Gastrocnemius medialis (tissue), 4 donors: Measurements from ENCODE around the gene SH3RF1. TPM values are rescaled to one million over a fixed set of nuclear protein-coding genes. Genes with fewer than 3 reads are reported as not detected.

Experiments
- ATAC-seq, 2 donors: fragments of 150-250 bp; one replicate each; pipeline ENCODE4 v1.9.1; 2016
- DNase-seq, 2 donors: peaks; one replicate each; pipeline ENCODE4 v3.0.0-alpha.2; 2019
- H3K27ac ChIP-seq, 4 donors: fragments of 200-600 bp; sonication (generic); 1 replicate in 1 of 4; 2 replicates in 3 of 4; pipeline ENCODE4 v1.5.1; 2016 to 2018; ENCODE audit warnings: mild to moderate bottlenecking in 2 of 4, moderate library complexity in 1 of 4
- H3K27me3 ChIP-seq, 3 donors: fragments of 200-600 bp; sonication (generic) in 2 of 3; 1 replicate in 1 of 3; 2 replicates in 2 of 3; pipeline versions ENCODE4 v1.5.1 to v1.6.0; 2016 to 2019; ENCODE audit warnings: mild to moderate bottlenecking in 1 of 3, moderate library complexity in 1 of 3
- H3K36me3 ChIP-seq, 2 donors: fragments of 200-600 bp; sonication (generic) in 1 of 2; one replicate each; pipeline ENCODE4 v1.5.1; 2017 to 2018
- H3K4me1 ChIP-seq, 2 donors: fragments of 200-600 bp; sonication (generic) in 1 of 2; one replicate each; pipeline ENCODE4 v1.5.1; 2016 to 2017; ENCODE audit warnings: mild to moderate bottlenecking in 2 of 2
- H3K4me3 ChIP-seq, 4 donors: fragments of 200-600 bp; sonication (generic) in 3 of 4; 1 replicate in 1 of 4; 2 replicates in 3 of 4; pipeline ENCODE4 v1.5.1; 2016 to 2019; ENCODE audit warnings: mild to moderate bottlenecking in 2 of 4
- H3K9me3 ChIP-seq, 3 donors: fragments of 200-600 bp; sonication (generic) in 2 of 3; 1 replicate in 1 of 3; 2 replicates in 2 of 3; pipeline ENCODE4 v1.5.1; 2016 to 2019
- POLR2A ChIP-seq, 2 donors: fragments of 450-650 bp; IDR thresholded peaks; one replicate each; pipeline ENCODE4 v1.6.1; 2017; ENCODE audit warnings: antibody characterized with exemption in 2 of 2, mild to moderate bottlenecking in 2 of 2, moderate library complexity in 2 of 2
- in situ Hi-C, 4 donors: fragments of 200-750 bp; cut with MboI; loops; one replicate each; pipeline versions ENCODE4 v1.15.0 to v1.8.0; 2017; ENCODE audit warnings: low sequenced_read_pairs in 4 of 4
- intact Hi-C: fragments of 100-400 bp; cut with DNase I; formaldehyde crosslinking; loops from one replicate; pipeline ENCODE4 v1.15.1; 2023; ENCODE audit warnings: low total_unique reads
- total RNA-seq, 4 donors: library from RNA; depleted of rRNA; stranded (reverse); fragments of >200 nt; gene quantifications; one replicate each; pipeline versions ENCODE4 v1.1.0 to v1.2.3, GENCODE V29; 2016
- TF ChIP-seq, protein P1 (sequence below), 5 experiments: fragments of 450-650 bp in 3 of 5; fragments of 200-600 bp in 2 of 5; sonication (generic) in 2 of 5; IDR thresholded peaks in 4 of 5; conservative IDR thresholded peaks in 1 of 5; 1 replicate in 4 of 5; 2 replicates in 1 of 5; pipeline ENCODE4 v1.5.1; 2016 to 2019; ENCODE audit warnings: antibody characterized with exemption in 5 of 5, mild to moderate bottlenecking in 3 of 5, moderate library complexity in 3 of 5

Gene SH3RF1
- total RNA-seq, 4 donors from 2014 or later: 12.6 to 27.0 (median 13.4) TPM

DNA sequence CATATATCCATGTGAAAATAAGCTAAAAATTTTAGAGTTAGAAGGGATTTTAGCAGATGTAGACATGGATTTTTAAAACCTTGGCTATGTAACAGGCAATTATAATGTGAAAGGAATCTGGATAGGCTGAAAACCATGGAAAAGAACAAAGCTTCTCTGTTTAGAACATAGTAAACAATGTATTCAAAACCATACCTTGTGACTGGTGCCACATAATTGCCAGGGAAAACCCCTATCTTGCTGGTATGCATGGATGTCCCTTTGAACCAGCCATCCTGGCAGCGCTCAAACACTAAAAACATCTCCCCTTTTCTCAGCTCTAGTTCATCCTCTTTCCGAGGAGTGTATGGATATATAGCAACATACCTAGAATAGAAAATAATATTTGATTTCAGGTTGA lies 150.1 kb downstream of the SH3RF1 start:
- Histone ChIP-seq H3K27ac (no peak overlapping the region), H3K36me3 (peaks cover 0 to 48% of the 10 kb centered on the region in 2 donors), H3K9me3 (no peaks in the 10 kb centered on the region), H3K4me3 (no peak overlapping the region), H3K27me3 (no peaks in the 10 kb centered on the region), H3K4me1 (no peaks in the 10 kb centered on the region)
- DNase-seq (no peak), ATAC-seq (no peak)
- in situ Hi-C loops: no loop called here
- no peak for TF ChIP-seq POLR2A (IDR thresholded peaks at IDR 0.05)
- TF ChIP-seq, protein P1, sequence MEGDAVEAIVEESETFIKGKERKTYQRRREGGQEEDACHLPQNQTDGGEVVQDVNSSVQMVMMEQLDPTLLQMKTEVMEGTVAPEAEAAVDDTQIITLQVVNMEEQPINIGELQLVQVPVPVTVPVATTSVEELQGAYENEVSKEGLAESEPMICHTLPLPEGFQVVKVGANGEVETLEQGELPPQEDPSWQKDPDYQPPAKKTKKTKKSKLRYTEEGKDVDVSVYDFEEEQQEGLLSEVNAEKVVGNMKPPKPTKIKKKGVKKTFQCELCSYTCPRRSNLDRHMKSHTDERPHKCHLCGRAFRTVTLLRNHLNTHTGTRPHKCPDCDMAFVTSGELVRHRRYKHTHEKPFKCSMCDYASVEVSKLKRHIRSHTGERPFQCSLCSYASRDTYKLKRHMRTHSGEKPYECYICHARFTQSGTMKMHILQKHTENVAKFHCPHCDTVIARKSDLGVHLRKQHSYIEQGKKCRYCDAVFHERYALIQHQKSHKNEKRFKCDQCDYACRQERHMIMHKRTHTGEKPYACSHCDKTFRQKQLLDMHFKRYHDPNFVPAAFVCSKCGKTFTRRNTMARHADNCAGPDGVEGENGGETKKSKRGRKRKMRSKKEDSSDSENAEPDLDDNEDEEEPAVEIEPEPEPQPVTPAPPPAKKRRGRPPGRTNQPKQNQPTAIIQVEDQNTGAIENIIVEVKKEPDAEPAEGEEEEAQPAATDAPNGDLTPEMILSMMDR (IDR thresholded peaks at IDR 0.05 in 4 of 5, conservative IDR thresholded peaks at IDR 0.05 in 1 of 5): no peak
- intact Hi-C loops: no loop called here

DNA sequence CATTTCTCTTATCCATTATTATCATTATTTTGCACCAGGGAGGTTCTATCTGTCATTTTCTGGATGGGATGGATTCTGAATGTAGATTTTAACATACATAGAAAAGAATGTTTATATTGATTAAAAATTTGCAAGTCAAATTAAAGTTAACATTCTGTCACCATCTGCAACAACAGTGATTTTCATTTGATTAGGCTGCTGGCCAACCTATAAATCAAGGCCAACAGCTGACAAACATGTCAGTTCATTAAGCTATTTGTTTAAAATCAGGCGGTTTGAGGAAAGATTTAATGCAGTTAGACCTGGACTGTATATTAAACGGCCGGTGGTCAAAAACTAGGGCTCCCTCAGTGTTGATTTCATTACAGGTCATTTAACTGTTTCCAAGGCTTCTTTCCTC lies 151.2 kb downstream of the SH3RF1 start:
- Histone ChIP-seq H3K27ac (no peak overlapping the region), H3K36me3 (peaks cover 0 to 58% of the 10 kb centered on the region in 2 donors), H3K27me3 (no peaks in the 10 kb centered on the region), H3K4me1 (no peaks in the 10 kb centered on the region), H3K4me3 (no peak overlapping the region), H3K9me3 (no peaks in the 10 kb centered on the region)
- intact Hi-C loops (no loop called here), in situ Hi-C loops (no loop called here)
- TF ChIP-seq, protein P1 (IDR thresholded peaks at IDR 0.05 in 4 of 5, conservative IDR thresholded peaks at IDR 0.05 in 1 of 5): no peak
- TF ChIP-seq POLR2A (IDR thresholded peaks at IDR 0.05): no peak
- ATAC-seq (no peak), DNase-seq (no peak)

DNA sequence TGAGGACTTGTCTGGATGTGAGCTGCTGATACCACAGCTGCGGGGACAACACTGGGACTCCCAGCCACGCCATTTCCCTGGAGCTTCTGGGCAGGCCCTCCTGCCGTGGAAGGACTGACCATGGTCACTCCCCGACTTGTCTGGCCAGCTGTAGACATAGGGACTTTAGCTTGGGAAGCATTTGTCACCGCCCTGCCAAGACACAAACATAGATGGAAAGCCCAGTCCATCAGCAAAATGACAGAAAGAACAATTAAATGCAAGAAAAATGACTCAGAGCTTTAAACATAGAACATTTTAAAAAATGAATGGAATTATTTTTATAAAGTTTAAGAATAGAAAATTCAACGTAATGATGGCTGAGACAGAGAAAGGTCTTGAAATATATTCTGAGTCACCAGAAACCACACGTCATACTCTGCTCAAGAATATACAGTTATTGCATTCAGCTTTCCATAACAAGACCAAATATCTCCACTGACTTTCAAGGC lies 153.1 kb downstream of the SH3RF1 start:
- in situ Hi-C loops: no loop called here
- H3K9me3 ChIP-seq: no peaks in the 10 kb centered on the region
- DNase-seq (no peak), ATAC-seq (no peak)
- no peak overlapping the region for H3K27ac ChIP-seq
- TF ChIP-seq, protein P1 (IDR thresholded peaks at IDR 0.05 in 4 of 5, conservative IDR thresholded peaks at IDR 0.05 in 1 of 5): no peak
- no peak for TF ChIP-seq POLR2A (IDR thresholded peaks at IDR 0.05)
- intact Hi-C loops: no loop called here
- no peaks in the 10 kb centered on the region for H3K4me1 ChIP-seq
- no peaks in the 10 kb centered on the region for H3K27me3 ChIP-seq
- no peak overlapping the region for H3K4me3 ChIP-seq
- H3K36me3 ChIP-seq: peaks cover 0 to 55% of the 10 kb centered on the region in 2 donors

DNA sequence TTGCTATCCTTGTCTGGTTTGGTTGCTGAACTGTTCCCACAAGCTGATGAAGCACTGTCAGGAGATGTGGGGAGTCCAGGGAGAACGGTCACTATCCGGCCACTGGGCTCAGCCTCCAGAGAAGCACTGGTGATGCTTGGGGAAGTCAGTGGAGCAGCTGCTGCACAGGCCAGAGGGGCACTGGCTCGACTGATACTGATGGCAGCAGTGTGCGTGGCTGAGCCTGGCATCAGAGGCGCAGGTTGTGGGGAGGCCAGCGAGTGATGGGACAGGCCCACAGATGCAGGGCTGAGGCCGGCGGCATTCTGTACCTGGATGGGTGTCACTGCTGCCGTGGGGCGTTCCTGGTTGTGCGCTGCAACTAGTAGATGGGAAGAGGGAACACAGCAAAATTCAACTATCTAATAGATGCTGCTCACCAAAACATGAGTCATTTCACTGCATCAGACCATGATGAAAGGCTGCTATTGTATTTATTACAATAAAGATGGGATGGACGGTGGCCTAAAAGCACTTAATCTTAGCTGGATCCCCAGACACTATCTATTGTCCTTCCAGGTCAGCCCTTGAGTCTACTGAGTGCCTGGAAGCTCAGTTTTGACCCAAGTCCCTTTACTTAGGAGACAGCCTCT lies 154.4 kb downstream of the SH3RF1 start:
- Histone ChIP-seq H3K4me3 (no peak overlapping the region), H3K27ac (no peak overlapping the region), H3K27me3 (no peaks in the 10 kb centered on the region), H3K4me1 (no peaks in the 10 kb centered on the region), H3K36me3 (peaks cover 0 to 48% of the 10 kb centered on the region in 2 donors), H3K9me3 (no peaks in the 10 kb centered on the region)
- intact Hi-C loops: no loop called here
- in situ Hi-C loops: no loop called here
- no peak for DNase-seq
- TF ChIP-seq POLR2A (IDR thresholded peaks at IDR 0.05): no peak
- TF ChIP-seq, protein P1 (IDR thresholded peaks at IDR 0.05 in 4 of 5, conservative IDR thresholded peaks at IDR 0.05 in 1 of 5): no peak
- no peak for ATAC-seq

DNA sequence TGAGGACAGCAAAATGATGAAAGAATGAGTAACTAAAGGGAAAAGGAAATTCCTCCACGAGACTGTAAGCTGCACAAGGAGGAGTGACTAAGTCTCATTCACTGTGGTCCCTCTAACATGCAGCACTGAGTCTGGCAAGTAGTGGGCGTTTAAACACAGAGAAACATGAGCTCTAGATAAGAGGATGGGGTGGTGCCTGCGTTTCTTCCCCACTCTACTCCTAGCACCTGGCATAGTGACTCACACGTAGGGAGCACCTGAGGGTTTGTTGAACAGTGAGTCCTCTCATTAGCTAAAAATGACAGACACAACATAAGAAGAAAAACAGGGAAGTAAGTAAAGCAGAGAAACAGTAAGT lies 154.9 kb downstream of the SH3RF1 start:
- ATAC-seq (no peak), DNase-seq (no peak)
- H3K36me3 ChIP-seq: peaks cover 0 to 43% of the 10 kb centered on the region in 2 donors
- no peaks in the 10 kb centered on the region for H3K4me1 ChIP-seq
- no peak overlapping the region for H3K27ac ChIP-seq
- intact Hi-C loops: no loop called here
- in situ Hi-C loops: no loop called here
- H3K4me3 ChIP-seq: no peak overlapping the region
- H3K27me3 ChIP-seq: no peaks in the 10 kb centered on the region
- no peaks in the 10 kb centered on the region for H3K9me3 ChIP-seq
- TF ChIP-seq, protein P1 (IDR thresholded peaks at IDR 0.05 in 4 of 5, conservative IDR thresholded peaks at IDR 0.05 in 1 of 5): no peak
- TF ChIP-seq POLR2A (IDR thresholded peaks at IDR 0.05): no peak
